ENCODE results near the gene ENDOV.

The ENDOV gene

DNA sequence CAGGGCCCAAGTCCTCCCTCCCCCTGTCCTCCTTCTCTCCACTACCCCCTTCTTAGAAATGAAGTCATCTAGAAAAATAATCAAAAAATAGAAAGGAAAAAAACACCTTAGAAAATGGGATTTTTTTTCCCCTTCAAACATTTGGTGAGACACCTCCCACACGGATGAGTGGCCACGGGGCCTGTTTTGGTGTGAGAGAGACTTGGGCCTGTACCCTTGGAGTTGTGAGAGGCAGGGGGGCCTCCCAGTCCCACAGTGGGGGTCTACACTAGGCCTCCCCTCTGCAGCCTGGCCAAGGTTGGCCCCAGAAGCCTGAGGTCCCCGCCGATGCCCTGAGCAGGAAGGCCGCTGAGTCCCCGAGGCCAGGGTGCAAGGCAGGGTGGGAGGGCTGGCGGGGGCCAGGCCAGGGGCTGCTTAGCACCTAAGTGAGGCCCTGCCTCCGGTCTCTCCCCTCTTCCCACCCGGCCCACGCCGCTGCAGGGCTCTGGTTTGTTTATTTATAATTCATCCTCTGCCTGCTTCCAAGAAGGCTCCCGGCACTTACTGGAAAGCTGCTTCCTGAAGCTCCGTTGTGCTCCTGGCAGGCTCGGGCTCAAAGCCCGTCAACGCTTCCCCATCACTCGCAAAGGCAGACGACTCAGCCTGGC lies 35.1 kb downstream of the ENDOV start:
- DNase-seq (ENCODE audit: low spot score) = no peak

DNA sequence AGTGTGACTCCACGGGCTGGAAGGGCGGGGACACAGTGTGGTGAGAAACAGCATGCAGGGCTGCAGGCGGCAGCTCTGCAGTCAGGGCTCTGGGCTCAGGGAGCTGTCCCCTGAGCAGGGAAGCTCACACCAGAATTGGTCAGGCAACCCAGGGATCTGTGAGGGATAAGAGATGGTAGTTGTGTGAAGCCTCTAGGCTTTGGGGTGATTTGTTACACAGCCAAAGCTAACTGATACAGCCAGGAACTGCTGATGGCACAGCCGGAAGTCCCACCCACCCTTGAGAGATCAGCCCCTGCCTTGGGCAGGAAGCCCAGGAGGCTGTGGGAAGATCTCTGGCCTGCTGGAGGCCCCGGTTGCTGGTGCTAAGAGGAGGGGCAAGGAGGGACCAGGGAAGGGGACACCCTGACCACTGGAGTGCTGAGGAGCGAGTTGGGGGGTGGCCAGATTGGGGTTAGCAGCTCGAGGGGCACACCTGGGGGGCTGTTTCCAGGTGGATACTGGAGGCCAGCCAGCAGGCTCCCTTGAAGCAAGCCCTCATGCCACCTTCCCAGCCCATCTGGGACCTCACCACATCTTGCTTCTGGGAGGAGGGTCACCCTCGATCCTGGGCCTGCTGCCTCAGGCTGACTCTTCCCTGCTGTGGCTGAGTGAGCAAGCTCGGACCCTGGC lies 36.3 kb downstream of the ENDOV start:
- DNase-seq (ENCODE audit: low spot score) = no peak

DNA sequence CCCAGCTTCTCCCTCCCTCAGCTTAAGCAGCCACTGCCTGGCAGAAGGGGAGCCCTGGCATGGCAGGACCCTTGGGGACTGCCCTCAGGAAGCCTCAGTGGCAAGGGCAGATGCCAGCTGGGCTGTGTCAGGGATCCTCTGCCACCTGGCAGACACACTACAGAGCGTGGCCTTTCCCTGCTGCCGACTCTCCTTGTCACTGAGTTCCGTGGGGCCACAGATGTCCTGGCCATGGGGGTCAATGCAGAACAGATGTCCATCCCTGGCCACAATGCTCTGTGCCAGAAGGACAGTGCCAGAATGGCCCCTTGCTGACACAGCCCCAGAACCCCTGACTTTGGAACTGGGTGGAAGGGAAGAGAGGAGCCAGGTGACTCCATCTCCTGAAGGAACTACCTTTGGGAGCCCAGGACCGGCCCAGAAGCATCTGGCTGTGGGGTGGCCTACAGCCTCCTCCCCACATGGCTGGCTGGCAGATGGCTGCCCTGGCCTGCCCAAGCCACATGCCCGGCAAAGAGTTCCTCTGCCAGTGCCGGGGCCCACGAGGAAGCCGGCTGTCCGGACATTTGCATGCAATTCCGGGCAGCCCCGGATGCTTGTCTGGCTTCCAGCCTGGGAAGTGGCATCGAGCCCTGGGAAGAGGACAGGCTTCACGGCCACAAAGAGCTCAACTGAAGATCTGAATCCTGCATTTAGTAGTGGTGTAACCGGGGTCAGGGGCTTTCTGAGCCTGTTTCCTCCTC lies 37.4 kb downstream of the ENDOV start:
- DNase-seq (ENCODE audit: low spot score) = no peak

DNA sequence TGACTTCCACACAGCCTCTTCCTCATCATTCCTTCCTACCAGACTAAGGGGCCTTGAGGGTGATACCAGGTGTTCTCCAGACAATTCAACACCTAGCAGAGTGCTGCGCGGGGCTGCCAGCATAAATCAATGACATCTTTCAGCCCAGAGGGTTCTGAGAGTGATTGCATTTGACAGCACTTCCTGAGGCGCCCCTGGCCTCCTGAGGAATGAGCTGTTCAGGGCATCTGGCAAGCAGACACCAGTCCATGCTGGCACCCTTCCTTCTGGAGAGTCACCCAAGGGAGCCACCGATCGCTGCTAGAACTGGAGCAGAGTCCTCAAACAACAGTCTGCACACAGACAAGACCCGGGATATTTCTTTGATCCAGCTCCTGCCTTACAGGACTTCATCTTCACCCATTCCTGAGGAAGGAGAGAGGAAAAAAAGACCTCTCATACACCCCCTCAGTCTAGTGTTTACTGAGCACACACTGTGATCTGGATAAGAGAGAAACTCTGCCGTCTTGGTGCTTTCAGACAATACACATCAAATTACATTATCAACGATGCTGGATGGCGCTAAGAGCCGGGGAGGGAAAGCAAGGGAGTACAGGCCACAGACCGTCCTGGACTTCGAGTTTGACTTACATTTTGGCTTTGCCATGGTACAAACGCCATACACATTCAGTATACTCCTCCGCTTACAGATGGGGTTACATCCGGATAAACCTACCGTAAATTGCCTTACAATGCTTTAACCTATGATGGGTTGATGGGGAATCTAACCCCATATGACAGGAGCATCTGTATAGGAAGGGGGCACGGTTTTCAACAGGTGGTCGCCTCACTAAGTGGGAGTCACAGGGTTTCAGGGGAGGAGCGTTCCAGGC lies 38.4 kb downstream of the ENDOV start:
- DNase-seq (ENCODE audit: low spot score) = no peak

DNA sequence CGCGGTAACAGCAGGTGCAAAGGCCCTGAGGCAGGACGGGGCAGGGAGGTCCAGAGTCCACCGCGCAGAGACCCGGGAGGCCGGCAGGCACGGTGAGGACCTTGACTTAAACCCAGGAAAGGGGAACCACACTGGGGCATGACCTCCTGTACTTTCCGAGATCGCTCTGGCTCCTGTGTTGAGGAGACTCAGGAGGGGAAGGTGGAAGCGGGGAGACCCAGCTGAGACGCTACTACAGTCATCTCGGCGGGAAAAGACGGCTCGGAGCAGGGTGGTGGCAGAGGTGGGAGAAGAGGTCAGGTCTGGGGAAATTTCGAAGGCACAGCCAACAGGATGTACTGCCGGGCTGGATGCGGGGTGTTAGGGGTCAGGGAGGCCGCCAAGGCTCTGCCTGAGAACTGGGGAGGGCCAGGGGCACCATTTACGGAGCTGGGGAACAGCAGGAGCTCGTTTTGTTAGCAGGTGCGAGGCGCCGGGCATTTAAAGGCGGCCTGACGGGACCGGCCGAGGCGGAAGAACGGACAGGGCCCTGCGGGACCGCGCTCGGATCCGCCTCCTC lies 39.1 kb downstream of the ENDOV start:
- DNase-seq (ENCODE audit: low spot score) = no peak

DNA sequence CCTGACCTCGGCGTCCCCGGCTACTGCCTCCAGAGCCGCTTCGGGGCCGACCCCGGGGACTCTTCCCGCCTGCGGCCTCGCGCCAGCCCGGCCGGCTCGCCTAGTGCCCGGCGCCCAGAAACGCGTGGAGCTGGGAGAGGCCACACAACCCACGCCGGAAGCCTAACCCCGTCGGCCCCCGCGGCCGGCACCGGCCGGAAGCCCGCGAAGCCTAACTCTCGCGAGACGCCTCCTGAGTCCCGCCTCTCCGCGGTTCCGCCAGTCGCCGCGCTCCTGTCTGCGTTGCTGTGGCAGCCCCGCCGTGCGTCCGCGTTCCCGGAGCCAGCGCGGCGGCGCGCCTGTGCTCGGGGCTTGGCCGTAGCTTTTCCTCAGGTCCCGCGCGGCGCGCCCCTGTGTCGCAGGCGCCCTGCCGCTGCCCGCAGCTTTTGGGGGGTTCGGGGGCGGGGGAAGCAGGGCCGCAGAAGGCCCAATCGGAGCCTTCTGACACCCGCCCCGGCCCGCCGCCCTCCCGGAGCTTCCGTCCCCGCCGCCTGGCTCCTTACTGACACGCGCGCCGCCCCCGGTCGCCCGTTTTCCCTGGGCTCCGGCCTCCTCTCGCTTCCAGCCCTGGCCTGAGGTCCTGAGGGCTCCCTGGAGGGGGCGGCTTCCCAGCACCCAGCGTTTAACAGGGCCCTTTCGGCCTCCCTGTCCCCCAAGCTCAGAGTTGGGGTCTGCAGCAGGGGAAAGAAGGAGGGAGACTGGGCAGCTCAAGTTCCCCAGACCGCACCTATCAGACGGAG lies 39.8 kb downstream of the ENDOV start:
- peak; percentile 96 for DNase-seq (ENCODE audit: low spot score)

DNA sequence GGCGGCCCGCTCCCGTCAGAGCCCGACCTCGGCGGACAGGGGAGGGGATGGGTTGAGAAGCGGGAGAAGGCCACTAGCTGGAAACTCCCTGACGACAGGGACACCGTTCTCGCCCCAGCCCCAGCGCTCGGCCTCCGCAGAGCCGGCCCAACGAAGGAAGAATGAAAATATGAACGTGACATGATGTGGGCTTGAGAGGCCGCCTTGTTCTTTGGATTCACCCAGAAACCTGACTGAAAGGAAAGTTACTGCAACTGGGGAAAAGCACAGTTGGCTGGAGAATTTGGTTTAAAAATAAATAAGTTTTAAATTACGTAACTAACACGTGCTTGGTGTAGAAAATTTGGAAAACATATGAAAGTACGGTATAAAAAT lies 40.4 kb downstream of the ENDOV start:
- DNase-seq (ENCODE audit: low spot score) = no peak

DNA sequence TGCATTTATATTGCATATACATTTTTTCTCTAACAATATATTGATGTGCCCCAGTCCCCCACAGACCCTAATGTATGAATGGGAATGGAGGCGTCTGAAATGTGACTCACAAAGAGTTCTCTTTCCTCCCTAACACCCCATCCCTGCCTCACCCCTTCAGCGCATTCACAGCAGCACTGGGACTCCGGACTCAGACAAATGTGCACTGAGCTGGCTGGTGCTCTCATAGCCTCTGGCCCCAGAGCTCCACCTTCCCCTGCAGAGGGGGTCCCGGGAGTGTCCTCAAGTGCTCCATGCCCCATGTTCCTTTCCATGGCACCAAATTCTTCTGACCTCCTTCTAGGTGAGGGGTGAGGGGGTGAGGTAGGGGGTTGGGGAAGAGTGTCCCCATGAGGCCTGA lies 40.8 kb downstream of the ENDOV start:
- no peak for DNase-seq (ENCODE audit: low spot score)

DNA sequence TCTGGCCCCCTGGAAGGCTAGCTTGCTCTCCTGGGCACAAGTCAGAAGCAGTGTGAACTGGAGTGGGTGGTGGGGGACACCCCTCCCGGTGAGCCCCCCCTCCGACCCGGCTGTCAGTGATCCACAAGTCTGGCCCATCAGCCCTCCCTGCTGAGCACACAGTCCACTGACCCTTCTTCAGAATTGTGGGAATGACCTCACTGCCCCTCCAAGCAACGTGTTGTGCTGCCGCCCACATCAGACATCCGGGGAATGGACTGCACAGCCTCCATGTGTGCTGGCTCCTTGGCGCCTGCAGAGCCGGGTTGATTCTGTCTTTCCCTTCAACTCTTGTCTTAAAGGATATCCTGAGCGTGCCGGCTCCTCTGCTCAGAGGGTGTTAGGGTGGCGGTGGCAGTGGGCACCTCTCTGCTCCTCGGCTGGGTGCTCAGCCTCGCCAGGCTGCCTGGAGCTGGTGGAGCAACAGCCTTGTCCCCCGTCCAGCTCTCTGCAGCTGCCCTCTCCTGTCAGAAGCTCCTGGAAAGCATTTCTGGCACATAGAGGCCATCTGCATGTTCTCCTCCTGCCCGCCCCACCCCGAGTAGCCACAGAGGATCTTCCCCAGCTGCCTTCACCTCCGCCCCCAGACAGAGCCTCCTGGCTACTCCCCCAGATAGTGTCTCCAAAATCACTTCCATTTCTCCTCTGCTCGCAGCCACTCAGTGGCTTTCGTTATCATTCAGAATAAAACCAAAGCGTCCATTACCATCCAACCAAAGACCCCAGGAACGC lies 41.7 kb downstream of the ENDOV start:
- DNase-seq (ENCODE audit: low spot score) = no peak

DNA sequence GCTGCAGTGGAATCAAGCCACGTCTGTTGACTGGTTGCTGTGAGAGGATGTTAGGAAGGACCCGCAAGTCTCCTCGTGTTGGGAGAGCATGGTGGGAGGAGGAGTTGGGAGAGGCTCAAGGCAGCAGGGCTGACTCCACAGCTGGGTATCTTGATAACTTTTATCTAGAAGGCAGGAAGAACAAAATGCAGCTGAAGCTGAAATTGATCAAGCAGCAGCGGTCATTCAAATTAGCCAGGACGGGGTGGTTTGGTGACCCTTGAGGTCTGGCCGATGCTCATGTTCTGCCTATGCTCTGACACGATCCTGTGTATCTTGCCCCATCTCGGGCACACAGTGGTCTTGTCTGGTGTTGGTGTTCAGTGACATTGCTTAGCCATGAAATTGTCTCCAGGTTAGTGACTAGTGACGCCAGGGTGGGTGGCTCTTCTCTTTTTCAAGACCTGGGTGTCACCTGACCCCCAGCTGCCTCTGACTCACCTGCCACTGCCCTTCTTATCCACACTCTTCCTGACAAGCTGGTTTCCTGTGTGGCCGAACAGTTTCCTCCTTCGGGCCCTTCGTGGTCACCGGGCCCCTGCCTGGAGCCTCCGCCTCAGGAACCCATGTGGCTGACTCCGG lies 42.4 kb downstream of the ENDOV start:
- DNase-seq (ENCODE audit: low spot score) = no peak

DNA sequence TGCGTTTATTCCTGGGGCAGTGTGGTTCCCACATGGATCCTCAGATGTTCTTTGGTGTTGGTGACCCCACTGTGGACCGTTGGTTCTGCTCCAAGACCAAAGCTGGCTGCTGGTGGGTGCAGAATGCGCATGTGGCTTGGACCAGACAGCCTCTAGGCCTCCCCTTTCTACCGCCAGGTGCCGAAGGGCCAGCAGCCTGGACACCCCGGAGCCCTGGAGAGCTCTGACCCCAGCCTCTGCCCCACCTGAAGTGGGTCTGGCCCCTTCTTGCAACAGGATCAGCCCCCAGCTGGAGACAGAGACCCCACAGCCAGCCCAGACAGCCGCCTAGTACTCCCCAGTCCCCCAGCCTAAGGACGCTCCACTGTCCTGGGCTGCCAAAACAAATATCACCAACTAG lies 43.0 kb downstream of the ENDOV start:
- no peak for DNase-seq (ENCODE audit: low spot score)

DNA sequence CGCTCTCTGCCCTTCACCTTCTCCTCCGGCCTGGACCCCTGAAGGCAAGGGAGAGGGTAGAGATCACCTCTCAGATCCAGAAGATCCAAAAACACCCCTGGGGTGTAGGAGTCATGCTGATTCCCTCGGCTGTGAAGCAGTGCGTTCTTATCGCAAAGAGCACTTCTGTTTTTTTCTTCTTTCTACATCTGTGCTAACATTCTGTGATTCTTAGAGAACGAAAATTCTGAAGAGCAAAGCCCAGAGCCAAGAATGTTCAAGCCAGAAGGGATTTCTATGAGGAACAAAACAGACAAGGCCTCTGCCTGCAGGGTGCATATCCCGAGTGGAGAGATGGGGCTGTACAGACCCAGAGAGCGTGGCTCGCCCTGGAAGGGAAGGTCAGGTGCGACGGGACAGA lies 44.3 kb downstream of the ENDOV start:
- DNase-seq (ENCODE audit: low spot score) = no peak

DNA sequence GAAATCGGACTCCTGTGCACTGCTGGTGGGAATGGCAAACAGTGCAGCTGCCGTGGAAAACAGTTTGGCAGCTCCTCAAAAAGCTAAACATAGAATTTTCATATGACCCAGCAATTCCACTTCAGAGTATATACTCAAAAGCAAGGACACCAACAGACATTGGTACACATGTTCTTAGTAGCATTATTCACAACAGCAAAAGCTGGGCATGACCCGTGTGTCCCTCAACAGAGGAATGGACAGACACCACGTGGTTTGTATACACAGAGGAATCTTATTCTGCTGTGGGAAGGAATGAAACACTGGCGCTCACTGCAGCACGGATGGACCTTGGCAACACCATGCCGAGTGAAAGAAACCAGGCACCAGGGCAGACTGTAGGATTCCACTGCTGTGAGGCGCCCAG lies 45.5 kb downstream of the ENDOV start:
- no peak for DNase-seq (ENCODE audit: low spot score)

DNA sequence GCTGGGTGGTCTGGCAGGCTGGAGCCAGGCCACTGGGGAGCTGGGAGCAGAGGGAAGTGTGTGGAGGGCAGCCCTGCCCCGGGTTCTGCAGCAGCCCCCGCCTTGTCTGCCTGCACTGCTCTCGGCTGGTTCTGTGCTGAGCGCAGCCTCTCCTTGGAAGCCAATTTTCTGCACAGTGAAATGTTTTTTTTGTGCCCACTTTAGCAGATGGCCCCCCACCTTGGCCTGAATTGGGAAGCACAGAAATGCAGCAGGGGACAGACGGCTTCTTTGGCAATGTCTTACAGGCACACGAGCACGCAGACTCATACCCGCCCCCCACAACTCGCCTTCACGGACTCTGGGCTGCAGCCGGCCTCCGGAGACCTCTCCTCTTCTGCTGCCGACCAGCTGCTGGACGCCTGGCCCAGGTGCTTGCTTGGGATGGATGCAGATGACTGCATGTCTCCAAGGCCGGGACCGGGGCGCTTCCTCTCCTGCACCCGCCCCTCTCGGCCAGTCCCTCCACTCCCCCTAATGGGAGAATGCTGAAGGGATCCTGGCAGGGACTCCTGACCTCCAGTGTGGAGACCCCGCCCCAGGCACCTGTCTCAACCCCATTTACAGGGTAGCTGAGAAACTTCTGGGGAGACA lies 46.7 kb downstream of the ENDOV start:
- DNase-seq (ENCODE audit: low spot score) = no peak

DNA sequence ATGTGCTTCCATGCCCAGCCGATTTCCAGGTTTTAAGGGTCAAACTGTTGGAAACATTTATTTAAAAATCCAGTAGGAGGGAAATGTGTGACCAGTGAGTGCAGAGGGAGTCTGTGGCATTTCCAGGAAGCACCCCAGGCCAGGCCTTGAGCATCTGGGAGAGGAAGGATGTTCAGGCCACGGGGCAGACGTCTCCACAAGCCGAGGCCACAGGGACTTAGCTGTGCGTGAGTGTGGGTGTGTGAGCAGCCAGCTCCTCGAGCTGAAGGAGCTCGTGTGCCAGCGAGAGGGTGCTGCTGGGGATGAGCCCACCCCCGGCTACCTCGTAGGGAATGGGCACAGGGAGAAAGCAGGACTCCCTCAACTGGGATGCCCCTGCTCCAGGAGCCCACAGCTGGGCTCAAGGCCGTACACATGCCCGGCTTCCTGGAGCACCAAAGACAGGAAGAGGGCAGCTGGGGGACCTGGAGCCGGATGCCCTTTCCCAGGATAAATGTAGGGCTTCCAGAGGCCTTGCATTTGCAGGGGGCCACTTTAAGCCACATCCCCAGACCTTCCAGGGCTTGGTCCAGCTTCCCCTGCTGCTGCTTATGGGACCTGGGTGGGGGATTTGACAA lies 48.9 kb downstream of the ENDOV start:
- DNase-seq (ENCODE audit: low spot score) = no peak

DNA sequence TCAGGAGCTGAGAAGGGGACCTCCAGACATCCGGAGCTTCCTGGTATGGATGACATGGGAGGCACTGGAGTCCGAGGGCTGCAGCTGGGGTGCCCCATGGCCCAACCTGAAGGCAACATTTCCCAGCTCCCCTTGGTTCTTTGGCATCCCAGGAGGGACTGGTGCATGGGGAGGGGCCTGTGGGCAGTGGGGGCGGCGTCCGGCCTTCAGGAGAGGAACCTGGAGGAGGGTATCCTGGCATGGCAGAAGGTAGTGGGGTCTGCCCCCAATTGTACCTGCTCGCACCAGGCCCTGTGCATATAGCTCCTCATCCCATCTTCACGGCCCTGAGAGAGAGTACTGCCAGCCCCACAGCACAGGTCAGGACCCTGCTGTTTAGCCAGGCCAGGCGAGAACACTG lies 49.5 kb downstream of the ENDOV start:
- no peak for DNase-seq (ENCODE audit: low spot score)

DNA sequence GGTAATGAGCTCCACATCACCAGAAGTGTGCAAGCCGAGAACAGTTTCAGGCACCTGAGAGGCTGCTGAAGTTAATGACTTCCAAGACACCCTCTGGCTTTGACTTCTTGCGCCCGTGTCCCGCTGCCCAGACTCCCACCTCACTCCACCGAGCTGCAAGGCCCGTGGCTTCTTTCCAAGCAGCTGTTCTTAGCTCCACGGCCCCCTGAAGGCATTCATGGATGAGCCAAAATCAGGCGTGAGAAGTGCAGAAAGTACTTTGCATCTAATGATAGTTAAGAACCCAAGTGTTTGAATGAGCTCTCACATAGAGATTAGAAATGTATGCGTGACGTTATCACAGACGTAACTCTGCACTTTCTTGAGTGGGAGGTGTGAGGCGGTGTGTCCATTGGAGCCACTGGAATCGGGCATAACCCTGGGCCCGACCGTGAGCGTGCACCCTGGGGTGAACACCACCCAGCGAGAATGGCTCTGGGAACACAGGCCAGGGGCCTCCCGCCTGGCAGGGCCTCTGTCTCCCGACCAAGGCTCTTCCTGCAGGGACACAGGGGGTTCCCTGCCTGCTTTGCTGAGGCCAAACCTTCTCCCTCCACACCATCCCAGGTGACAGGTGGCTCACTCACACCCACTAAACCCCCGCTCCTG lies 50.5 kb downstream of the ENDOV start:
- DNase-seq (ENCODE audit: low spot score) = no peak

DNA sequence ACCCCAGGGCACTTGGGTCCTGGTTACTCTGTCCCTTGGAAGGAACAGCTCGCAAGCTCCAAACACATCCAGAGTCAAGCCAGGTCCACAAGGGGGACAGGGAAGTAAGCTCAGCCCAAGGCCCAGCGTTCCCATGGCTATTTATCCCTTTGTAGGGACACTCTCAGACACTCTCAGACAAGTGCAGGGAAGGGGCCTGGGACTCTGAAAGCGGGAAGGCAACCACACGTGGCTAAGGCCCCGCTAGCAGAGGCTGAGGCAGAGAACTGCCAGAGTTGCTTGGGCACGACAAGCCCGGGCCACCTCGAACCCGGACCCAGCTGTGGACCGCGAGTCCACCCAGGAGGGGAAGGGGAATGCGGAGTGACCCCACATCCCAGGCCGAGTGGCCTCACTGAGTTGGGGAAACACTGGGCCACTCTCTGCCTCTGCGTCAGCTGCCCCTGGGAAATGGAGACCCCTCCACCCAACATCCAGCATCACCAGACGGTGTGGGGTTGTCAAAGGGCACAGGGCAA lies 51.3 kb downstream of the ENDOV start:
- no peak for DNase-seq (ENCODE audit: low spot score)
